Spinal cord (tissue), 10 donors: ENCODE data around the gene LCN10. TPM values are rescaled to one million over a fixed set of nuclear protein-coding genes. Genes with fewer than 3 reads are reported as not detected.
"Not testable (repeated sequence)": the region's sequence is repeated elsewhere in the genome, so short reads cannot be mapped to it uniquely, and the experiment has no call there.

ENCODE experiments used
- DNase-seq, 6 donors: peaks; one replicate each; pipeline versions ENCODE4 v3.0.0 to v3.0.0-alpha.2; 2013 to 2015; ENCODE audit warnings: low spot score in 6 of 6, low read depth in 4 of 6
- H3K27ac ChIP-seq: one replicate; pipeline ENCODE4 v1.5.1; 2013; ENCODE audit warnings: low read depth, low read length, control low read depth
- H3K27me3 ChIP-seq: one replicate; pipeline ENCODE4 v1.6.1; 2013; ENCODE audit warnings: low read length; ENCODE audit not compliant: control insufficient read depth, insufficient read depth
- H3K36me3 ChIP-seq: one replicate; pipeline ENCODE4 v1.6.1; 2013; ENCODE audit warnings: low read length; ENCODE audit not compliant: control insufficient read depth, insufficient read depth
- H3K4me1 ChIP-seq: one replicate; pipeline ENCODE4 v1.6.1; 2013; ENCODE audit warnings: low read length; ENCODE audit not compliant: control insufficient read depth, insufficient read depth
- H3K4me3 ChIP-seq: one replicate; pipeline ENCODE4 v1.5.1; 2013; ENCODE audit warnings: low read depth, low read length, control low read depth
- H3K9me3 ChIP-seq: one replicate; pipeline ENCODE4 v1.6.1; 2013; ENCODE audit warnings: low read length; ENCODE audit not compliant: control insufficient read depth, insufficient read depth
- WGBS: methylation state at CpG from one replicate; pipeline ENCODE4 v1.1.5; 2013; ENCODE audit warnings: missing lambda C conversion rate; ENCODE audit not compliant: insufficient coverage; 5-methylcytosine and 5-hydroxymethylcytosine counted together
- polyA plus RNA-seq, 2 donors: library from polyadenylated mRNA; unstranded; fragments of 120-200 nt; gene quantifications; one replicate each; pipeline ENCODE4 v1.2.1, GENCODE V29; 2013; ENCODE audit not compliant: insufficient read length in 2 of 2
- total RNA-seq, 2 donors: library from RNA; depleted of rRNA in 1 of 2; stranded (reverse); fragments of 120-200 nt in 1 of 2; fragments of >200 nt in 1 of 2; gene quantifications; one replicate each; pipeline versions ENCODE4 v1.2.3 to v1.2.4, GENCODE V29; 2013 to 2014
- donor health status: healthy.

LCN10 gene
- total and polyA plus RNA-seq, 4 donors, result not detected

DNA sequence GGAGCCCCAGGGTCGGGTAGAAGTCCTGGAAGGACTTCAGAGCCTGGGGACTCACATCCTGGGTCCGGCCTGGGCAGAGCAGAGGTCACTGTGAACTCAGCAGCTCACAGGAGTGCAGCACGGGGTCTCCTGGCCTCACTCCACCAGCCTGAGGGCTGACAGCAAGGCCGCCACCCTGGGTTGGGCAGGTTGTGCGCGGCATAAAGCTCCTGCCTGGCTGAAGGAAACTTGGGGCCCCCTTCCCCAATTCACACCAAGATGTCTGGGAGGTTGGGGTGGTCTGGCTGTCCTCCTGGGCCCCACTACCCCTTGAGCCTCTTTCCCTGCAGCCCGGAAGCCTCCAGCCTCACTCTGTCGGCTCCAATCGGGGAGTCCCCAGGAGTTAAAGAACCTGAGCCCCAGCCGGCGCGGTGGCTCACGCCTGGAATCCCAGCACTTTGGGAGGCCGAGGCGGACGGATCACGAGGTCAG is 19.5 kb upstream of the LCN10 start:
- H3K4me3 ChIP-seq, result no peak overlapping the region
- H3K9me3 ChIP-seq, result no peaks in the 10 kb centered on the region
- H3K36me3 ChIP-seq, result peaks cover 2% of the 10 kb centered on the region
- 75% methylated on average over 7 of the region's 17 CpGs for WGBS
- H3K27me3 ChIP-seq, result peaks cover 8% of the 10 kb centered on the region
- H3K27ac ChIP-seq, result no peak overlapping the region
- peaks cover 18% of the 10 kb centered on the region for H3K4me1 ChIP-seq
- DNase-seq, result no peak

GRCh38 chr9:136761545-136761981 is 18.8 kb upstream of the LCN10 start:
- peaks cover 2% of the 10 kb centered on the region for H3K36me3 ChIP-seq
- no peaks in the 10 kb centered on the region for H3K9me3 ChIP-seq
- DNase-seq, result no peak
- H3K27me3 ChIP-seq, result peaks cover 8% of the 10 kb centered on the region
- H3K27ac ChIP-seq, result no peak overlapping the region
- WGBS, result 91% methylated on average over 8 of the region's 13 CpGs
- peaks cover 18% of the 10 kb centered on the region for H3K4me1 ChIP-seq
- no peak overlapping the region for H3K4me3 ChIP-seq

- DNase-seq, result peak in 3 of 6 donors; percentile 25 to 75 (median 65)
- H3K4me1 ChIP-seq, result peaks cover 18% of the 10 kb centered on the region
- WGBS, result 51% methylated on average over 21 of the region's 22 CpGs
- H3K27ac ChIP-seq, H3K36me3 ChIP-seq, H3K9me3 ChIP-seq, H3K4me3 ChIP-seq, H3K27me3 ChIP-seq: not testable (repeated sequence)
Measured at GRCh38 chr9:136760834-136761544, 18.2 kb upstream of the LCN10 start.

GRCh38 chr9:136760424-136760823 is 17.7 kb upstream of the LCN10 start:
- DNase-seq, result no peak
- Histone ChIP-seq H3K4me1 (peaks cover 18% of the 10 kb centered on the region), H3K27me3 (peaks cover 8% of the 10 kb centered on the region), H3K9me3 (peaks cover 3% of the 10 kb centered on the region), H3K36me3 (peaks cover 2% of the 10 kb centered on the region), H3K27ac (no peak overlapping the region), H3K4me3 (no peak overlapping the region)
- WGBS, result 58% methylated on average over 25 of the region's 25 CpGs

DNA sequence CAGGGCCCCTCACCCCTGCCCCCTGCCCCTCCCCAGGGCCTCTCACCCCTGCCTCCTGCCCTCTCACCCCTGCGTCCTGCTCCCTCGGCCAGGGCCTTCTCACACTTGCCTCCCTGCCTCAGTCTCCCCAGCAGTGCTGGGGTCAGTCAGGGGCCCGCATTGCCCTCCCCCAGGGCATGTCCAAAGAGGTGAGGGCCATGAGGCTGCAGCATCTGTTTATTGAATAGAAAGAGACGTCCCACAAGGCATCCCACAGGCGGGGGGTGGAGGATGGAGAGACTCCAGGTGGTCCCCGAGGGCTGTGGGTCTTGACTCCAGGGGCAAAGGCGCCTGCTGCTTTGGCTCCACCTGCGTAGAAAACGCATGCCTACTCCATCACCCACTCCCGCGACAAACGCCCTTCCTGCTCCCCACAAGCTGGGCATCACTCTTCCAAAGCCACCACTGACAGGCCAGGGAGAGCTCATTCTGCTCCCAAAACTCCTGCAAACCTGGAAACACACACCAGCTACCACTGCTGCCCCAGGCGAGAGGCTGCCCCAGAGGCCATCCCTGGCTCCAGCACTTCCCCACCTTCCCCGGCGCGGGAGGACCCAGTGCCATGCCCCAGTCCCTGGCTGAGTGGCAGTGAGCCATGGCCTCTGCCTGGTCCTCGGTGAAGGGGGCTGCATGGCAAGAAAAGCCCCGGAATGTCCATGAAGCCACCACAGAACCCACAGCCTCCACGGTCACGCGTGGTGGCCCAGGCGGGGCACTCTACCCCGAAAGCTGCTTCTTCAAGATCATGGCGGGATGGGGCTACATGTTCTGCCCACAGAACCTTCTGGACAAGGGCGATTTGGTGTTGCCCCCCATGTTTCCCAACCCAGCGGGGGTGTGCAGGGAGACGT is 16.9 kb upstream of the LCN10 start:
- WGBS, result 91% methylated on average over 21 of the region's 27 CpGs
- Histone ChIP-seq H3K36me3 (peaks cover 2% of the 10 kb centered on the region), H3K27ac (no peak overlapping the region), H3K9me3 (peaks cover 3% of the 10 kb centered on the region), H3K27me3 (peaks cover 8% of the 10 kb centered on the region), H3K4me3 (no peak overlapping the region), H3K4me1 (peaks cover 18% of the 10 kb centered on the region)
- no peak for DNase-seq

DNA sequence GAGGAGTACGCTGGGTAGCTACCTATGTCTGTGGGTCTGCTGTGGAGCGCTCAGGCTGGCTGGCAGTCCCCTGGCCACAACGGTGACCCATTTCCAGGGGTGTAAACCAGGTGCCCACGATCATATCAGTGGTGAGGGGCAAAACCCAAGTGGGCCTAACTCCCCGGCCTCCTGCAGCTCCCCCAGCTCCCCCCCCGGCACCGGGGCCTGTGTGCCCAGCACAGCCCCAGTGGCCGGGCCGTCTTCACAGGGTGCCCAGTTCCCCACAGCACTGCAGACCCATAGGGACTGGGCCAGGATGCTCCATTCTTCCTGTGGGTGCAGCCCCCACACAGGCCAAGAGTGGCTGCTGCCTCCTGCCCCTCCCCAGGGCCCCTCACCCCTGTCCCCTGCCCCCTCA is 16.3 kb upstream of the LCN10 start:
- 83% methylated on average over 9 of the region's 9 CpGs for WGBS
- peaks cover 2% of the 10 kb centered on the region for H3K36me3 ChIP-seq

DNA sequence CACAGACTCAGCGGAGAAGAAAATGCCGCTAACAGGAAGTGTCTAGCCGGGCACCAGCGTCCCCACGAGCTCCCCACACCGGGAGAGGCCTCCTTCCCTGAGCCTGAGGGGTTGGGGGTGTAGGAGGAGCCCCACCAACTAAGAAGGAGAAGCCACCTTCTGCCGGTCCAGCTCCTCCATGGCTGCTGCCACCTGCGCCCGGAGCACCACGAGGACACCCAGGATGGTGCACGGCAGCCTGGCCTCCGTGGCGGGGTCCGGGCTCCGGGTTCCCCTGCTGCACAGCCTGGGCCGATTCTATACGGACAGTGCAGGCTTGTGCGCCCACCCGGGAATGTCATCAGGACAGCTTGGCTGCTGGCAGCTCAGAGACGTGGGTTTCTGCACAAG is 15.0 kb upstream of the LCN10 start:
- peaks cover 3% of the 10 kb centered on the region for H3K9me3 ChIP-seq
- H3K27ac ChIP-seq, result no peak overlapping the region
- peaks cover 12% of the 10 kb centered on the region for H3K4me1 ChIP-seq
- DNase-seq, result no peak
- no peaks in the 10 kb centered on the region for H3K27me3 ChIP-seq
- 78% methylated on average over 20 of the region's 20 CpGs for WGBS
- no peak overlapping the region for H3K4me3 ChIP-seq
- H3K36me3 ChIP-seq, result peaks cover 2% of the 10 kb centered on the region

More for the DNA sequence above, 16.3 kb upstream of the LCN10 start:
- H3K9me3 ChIP-seq, result peaks cover 3% of the 10 kb centered on the region
- peaks cover 3% of the 10 kb centered on the region for H3K27me3 ChIP-seq
- peaks cover 18% of the 10 kb centered on the region for H3K4me1 ChIP-seq
- no peak for DNase-seq
- H3K4me3 ChIP-seq, result no peak overlapping the region
- H3K27ac ChIP-seq, result no peak overlapping the region

GRCh38 chr9:136757328-136757727 is 14.6 kb upstream of the LCN10 start:
- Histone ChIP-seq H3K4me1 (peaks cover 12% of the 10 kb centered on the region), H3K27ac (no peak overlapping the region), H3K9me3 (peaks cover 3% of the 10 kb centered on the region), H3K4me3 (no peak overlapping the region), H3K36me3 (peaks cover 2% of the 10 kb centered on the region), H3K27me3 (no peaks in the 10 kb centered on the region)
- DNase-seq, result no peak
- 85% methylated on average over 17 of the region's 20 CpGs for WGBS

DNA sequence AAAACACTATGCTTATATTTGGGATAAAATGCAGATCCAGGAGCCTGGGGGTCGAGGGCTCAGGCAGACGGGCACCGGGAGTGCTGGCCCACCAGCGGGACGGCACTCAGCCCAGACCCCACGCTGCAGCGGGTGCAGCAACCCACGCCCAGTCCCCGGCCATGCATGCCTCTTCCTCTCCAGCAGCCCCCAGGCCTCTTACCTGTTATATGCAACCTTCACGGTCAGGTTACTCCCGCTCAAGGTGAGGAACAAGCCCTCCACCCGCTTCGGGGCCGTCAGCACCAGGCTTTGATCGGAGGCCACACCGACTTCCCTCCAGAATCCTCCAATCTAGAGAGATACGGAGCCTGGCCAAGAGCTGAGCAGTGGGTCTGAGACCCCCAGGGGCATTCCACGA is 14.1 kb upstream of the LCN10 start:
- peaks cover 3% of the 10 kb centered on the region for H3K9me3 ChIP-seq
- peaks cover 12% of the 10 kb centered on the region for H3K4me1 ChIP-seq
- no peaks in the 10 kb centered on the region for H3K27me3 ChIP-seq
- DNase-seq, result no peak
- H3K4me3 ChIP-seq, result no peak overlapping the region
- no peak overlapping the region for H3K27ac ChIP-seq
- H3K36me3 ChIP-seq, result peaks cover 2% of the 10 kb centered on the region
- 94% methylated on average over 18 of the region's 18 CpGs for WGBS
